IPS-15b (cell line): Measurements from ENCODE around the gene HSFX4.
"Not testable (repeated sequence)": the region's sequence is repeated elsewhere in the genome, so short reads cannot be mapped to it uniquely, and the experiment has no call there.

Experiments
- H3K27me3 ChIP-seq: one replicate; pipeline ENCODE4 v1.6.1; 2013; ENCODE audit warnings: low read length; ENCODE audit not compliant: control insufficient read depth, insufficient read depth
- H3K36me3 ChIP-seq: one replicate; pipeline ENCODE4 v1.6.1; 2013; ENCODE audit warnings: low read length; ENCODE audit not compliant: control insufficient read depth, insufficient read depth
- H3K4me1 ChIP-seq: one replicate; pipeline ENCODE4 v1.6.1; 2013; ENCODE audit warnings: mild to moderate bottlenecking, low read length; ENCODE audit not compliant: control insufficient read depth, insufficient read depth
- H3K4me3 ChIP-seq: one replicate; pipeline ENCODE4 v1.5.1; 2013; ENCODE audit warnings: low read depth, low read length
- H3K9ac ChIP-seq: one replicate; pipeline ENCODE4 v1.6.1; 2013; ENCODE audit warnings: low read depth, mild to moderate bottlenecking, low read length
- H3K9me3 ChIP-seq: one replicate; pipeline ENCODE4 v1.6.1; 2013; ENCODE audit warnings: mild to moderate bottlenecking, low read length; ENCODE audit not compliant: control insufficient read depth, insufficient read depth

HSFX4 gene

DNA sequence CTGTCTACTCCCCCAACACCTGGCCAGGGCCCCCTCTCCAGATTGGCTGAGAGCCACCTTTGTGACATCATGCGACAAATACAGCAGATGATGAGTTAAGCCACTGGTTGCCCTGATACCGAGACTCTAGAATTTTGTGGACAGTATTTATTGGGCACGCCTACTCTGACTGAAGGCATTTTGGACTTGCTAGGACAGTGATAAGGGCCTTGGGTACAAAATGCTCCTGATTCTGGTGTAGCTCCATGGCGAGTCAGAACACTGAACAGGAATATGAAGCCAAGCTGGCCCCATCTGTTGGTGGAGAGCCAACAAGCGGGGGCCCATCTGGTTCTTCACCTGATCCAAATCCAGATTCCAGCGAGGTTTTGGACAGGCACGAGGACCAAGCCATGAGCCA lies at the start of gene HSFX4:
Gene HSFX4, plus strand, starts transcription at position 174 of the 400 bp plus-strand sequence. Its CDS starts 72 bp downstream, at position 246.
- not testable (repeated sequence) for H3K4me3 ChIP-seq, H3K27me3 ChIP-seq, H3K36me3 ChIP-seq, H3K9me3 ChIP-seq, H3K4me1 ChIP-seq, H3K9ac ChIP-seq

DNA sequence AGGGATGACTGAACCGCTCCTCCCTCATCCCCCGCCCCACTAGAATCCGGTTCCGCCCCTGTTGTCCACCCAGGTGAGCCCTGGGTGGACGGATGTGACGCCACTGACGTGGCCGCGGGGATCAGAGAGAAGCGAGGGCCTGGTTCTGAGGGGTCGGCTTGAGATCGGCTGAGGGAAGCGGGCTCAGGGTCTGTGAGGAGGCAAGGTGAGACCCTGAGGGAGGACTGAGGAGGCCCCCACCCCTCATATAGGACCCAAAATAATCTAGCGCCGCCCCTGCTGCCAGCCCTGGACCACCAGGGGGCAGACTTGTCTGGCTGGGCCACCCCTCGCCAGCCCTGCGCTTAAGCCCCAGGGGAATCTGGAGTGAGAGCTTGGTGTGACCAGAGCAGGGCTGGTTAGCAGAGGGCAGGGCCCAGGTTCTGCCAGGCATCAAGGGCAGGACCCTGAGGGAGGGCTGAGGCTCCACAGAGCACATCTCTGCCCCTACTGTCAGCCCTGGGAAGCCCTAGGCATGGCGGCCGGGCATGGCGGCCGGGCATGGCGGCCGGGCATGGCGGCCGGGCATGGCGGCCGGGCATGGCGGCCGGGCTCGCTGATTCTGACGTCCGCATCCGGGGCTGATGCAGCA lies 48.2 kb upstream of the HSFX4 start, which contains the start of gene MAGEA8:
Gene MAGEA8, plus strand, starts transcription at position 103 of the 631 bp plus-strand sequence. CDS start 3,090 bp downstream, outside the sequence.
- Histone ChIP-seq H3K4me1 (no peaks in the 10 kb centered on the region), H3K36me3 (no peaks in the 10 kb centered on the region), H3K4me3 (no peak within 1 kb of the TSS), H3K9ac (no peak within 1 kb of the TSS), H3K27me3 (no peaks in the 10 kb centered on the region), H3K9me3 (peaks cover 5% of the 10 kb centered on the region)

- not testable (repeated sequence) for H3K9me3 ChIP-seq, H3K4me1 ChIP-seq, H3K9ac ChIP-seq, H3K4me3 ChIP-seq, H3K27me3 ChIP-seq, H3K36me3 ChIP-seq
These were observed 38.5 kb upstream of the HSFX4 start for GRCh38 chrX:149890828-149891227.

DNA sequence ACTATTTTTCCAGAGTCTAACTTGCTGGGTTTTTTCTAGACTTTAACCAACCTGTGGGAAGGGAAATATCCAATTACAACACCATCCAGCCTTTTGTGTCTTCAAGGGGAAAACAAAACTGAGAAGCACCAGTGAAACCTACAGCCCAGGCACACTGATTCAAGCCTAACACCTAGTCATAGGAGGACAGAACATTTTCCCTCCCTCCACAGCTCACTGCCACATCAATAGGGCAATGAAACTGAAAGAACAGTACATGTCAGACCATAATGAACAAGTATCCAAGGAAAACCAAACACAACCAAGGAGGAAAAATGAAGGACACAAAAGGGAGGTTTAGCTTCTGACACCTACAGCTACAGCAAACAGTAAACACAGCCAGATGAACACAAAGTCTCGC lies 30.8 kb upstream of the HSFX4 start:
- Histone ChIP-seq H3K27me3 (no peaks in the 10 kb centered on the region), H3K4me1 (no peaks in the 10 kb centered on the region), H3K4me3 (no peak overlapping the region), H3K9ac (no peak overlapping the region), H3K9me3 (peaks cover 2% of the 10 kb centered on the region), H3K36me3 (no peaks in the 10 kb centered on the region)

DNA sequence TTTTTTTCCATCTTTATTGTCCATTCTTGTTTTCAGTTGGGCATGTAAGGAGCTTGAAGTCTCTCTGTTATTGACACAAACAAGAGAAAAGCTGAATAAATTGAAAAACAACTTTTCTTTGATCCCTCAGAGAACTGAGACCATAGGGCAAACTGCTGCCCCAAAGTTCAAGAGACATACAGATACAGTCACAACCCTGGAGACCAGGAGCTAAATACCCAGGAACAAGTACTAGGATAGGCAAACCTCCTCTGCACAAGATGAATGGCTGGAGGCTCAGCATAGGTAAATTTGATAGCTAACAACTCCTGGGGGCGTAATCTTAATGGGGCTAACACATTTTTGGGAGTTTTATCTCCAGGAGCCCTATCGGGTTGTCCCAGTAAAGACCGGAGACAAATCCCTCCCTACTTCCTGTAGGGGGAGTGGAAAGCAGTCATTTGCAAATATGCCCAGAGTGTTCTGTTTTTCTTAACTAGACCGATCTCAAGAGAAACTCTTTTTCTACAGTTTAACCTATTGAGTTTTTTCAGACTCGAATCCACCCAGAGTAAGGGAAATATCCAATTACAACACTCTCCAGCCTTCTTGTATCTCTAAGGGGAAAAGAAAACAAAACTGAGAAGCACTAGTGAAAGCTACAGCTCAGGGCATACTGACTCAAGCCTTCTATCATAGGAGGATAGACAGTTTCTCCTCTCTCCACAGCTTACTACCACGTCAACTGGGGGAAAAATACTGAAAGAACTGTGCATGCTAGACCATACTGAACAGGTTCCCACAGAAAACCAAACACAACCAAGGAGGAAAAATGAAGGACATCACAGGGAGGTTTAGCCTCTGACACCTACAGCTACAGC lies 25.3 kb upstream of the HSFX4 start:
- peaks cover 5% of the 10 kb centered on the region for H3K4me1 ChIP-seq
- no peak overlapping the region for H3K4me3 ChIP-seq
- H3K9ac ChIP-seq, result no peak overlapping the region
- no peaks in the 10 kb centered on the region for H3K36me3 ChIP-seq
- no peaks in the 10 kb centered on the region for H3K27me3 ChIP-seq
- peaks cover 2% of the 10 kb centered on the region for H3K9me3 ChIP-seq

DNA sequence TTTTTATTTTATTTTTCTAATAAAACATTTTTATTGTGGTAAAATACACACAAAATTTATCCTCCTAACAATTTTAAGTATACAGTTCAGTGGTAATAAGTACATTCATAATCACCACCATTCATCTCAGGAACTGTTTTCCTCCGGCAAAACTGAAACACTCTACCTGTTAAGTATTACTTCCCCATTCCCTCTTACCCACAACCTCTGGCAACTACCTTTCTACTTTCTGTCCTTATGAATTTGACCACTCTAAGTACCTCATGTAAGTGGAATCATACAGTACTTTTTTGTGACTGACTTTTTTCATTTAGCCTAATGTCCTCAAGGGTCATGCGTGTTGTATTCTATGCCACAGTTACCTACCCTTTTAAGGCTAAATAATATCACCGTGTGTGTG lies 21.1 kb upstream of the HSFX4 start:
- no peak overlapping the region for H3K9ac ChIP-seq
- peaks cover 6% of the 10 kb centered on the region for H3K9me3 ChIP-seq
- no peak overlapping the region for H3K4me3 ChIP-seq
- no peaks in the 10 kb centered on the region for H3K27me3 ChIP-seq
- no peaks in the 10 kb centered on the region for H3K36me3 ChIP-seq
- H3K4me1 ChIP-seq, result peaks cover 5% of the 10 kb centered on the region

DNA sequence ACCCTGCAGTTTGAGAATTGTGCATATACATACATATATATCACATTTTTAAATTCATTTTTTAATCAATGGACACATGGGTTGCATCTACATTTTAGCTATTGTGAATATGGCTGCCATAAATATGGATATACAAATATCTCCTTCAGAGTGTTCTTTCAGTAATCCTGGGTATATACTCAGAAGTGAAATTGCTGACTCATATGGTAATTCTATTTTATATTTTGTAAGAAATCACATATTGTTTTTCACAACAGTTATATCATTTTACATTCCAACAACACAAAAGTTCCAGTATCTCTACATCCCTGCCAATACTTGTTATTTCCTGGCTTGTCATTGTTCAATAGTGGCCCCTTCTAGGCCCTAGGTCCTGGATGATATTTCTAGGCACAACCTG lies 20.6 kb upstream of the HSFX4 start:
- Histone ChIP-seq H3K36me3 (no peaks in the 10 kb centered on the region), H3K4me1 (peaks cover 5% of the 10 kb centered on the region), H3K9ac (no peak overlapping the region), H3K4me3 (no peak overlapping the region), H3K27me3 (no peaks in the 10 kb centered on the region), H3K9me3 (peaks cover 7% of the 10 kb centered on the region)

DNA sequence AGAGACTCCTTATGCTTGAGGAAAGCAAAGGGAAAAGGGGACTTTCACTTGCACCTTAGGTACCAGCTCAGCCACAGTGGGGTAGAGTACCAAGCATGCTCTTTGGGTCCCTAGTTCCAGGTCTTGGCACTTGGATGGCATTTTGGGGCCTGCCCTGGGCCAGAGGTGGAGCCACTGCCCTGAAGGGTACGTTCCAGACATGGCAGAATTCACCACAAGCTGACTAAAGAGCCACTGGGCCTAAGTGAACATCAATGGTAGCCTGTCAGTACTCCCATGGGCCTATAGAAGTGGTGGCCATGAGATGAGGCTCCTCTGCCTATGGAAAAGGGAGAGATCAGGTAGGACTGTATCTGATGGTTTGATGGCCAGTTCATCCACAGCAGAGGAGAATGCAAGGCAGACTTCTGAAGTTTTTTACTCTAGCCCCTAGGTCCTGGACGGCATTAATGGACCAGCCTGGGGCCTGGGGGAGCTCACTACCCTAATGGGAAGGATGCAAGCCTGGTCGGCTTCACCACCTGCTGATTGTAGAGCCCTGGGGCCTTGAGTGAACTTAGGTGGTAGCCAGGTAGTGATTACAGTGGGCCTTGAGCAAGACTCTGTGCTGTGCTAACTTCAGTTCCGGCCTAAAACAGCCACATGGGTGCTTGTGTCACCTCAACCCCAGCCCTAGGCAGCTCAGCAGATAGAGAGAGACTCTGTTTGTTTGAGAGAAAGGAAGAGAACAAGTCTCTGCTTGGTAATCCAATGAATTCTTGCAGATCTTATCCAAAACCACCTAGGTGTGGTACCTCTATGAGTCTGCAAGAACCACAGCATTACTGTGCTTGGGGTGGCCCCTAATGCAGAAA lies 19.8 kb upstream of the HSFX4 start:
- Histone ChIP-seq H3K9ac (no peak overlapping the region), H3K4me1 (peaks cover 1% of the 10 kb centered on the region), H3K4me3 (no peak overlapping the region), H3K27me3 (no peaks in the 10 kb centered on the region), H3K36me3 (no peaks in the 10 kb centered on the region), H3K9me3 (peaks cover 10% of the 10 kb centered on the region)

DNA sequence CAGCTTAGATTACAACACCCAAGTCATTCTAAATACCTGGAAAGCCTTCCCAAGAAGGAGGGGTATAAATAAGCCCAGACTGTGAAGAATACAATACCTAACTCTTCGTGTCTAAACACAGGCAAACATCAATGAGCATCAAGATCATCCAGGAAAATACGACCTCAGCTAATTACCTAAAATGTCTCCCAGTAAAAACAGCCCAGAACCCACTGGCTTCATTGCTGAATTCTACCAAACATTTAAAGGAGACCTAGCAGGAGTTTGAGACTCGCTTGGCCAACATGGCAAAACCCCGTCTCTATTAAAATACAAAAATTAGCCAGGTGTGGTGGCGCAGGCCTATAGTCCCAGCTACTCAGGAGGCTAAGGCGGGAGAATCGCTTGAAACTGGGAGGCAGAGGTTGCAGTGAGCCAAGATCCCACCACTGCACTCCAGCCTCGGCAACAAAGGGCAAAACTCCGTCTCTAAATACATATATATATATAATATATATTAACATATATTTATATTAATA lies 19.1 kb upstream of the HSFX4 start:
- Histone ChIP-seq H3K4me1 (no peaks in the 10 kb centered on the region), H3K36me3 (no peaks in the 10 kb centered on the region)

GRCh38 chrX:149916745-149917392 lies 12.5 kb upstream of the HSFX4 start:
- Histone ChIP-seq H3K9me3 (peaks cover 4% of the 10 kb centered on the region), H3K4me3 (no peak overlapping the region), H3K4me1 (no peaks in the 10 kb centered on the region), H3K9ac (no peak overlapping the region), H3K36me3 (no peaks in the 10 kb centered on the region), H3K27me3 (no peaks in the 10 kb centered on the region)

More for the DNA sequence above, 19.1 kb upstream of the HSFX4 start:
- H3K4me3 ChIP-seq, result no peak overlapping the region
- no peaks in the 10 kb centered on the region for H3K27me3 ChIP-seq
- H3K9ac ChIP-seq, result no peak overlapping the region
- H3K9me3 ChIP-seq, result peaks cover 10% of the 10 kb centered on the region

- not testable (repeated sequence) for H3K36me3 ChIP-seq, H3K27me3 ChIP-seq, H3K9ac ChIP-seq, H3K4me3 ChIP-seq, H3K9me3 ChIP-seq, H3K4me1 ChIP-seq
These were observed 5.5 kb upstream of the HSFX4 start for GRCh38 chrX:149923836-149924235.
